H9 (cell line): Measurements from ENCODE around the gene SLC23A1. TPM values are rescaled to one million over a fixed set of nuclear protein-coding genes. Genes with fewer than 3 reads are reported as not detected.

Experiments
- DNase-seq: peaks from one replicate; pipeline ENCODE4 v3.0.0-alpha.2; 2017
- H2AFZ ChIP-seq: one replicate; pipeline ENCODE4 v1.6.1; 2013; ENCODE audit warnings: mild to moderate bottlenecking, low read length, control low read depth, moderate library complexity
- H2AK5ac ChIP-seq: 2 replicates; pipeline ENCODE4 v1.6.1; 2013; ENCODE audit warnings: low read length, control low read depth, mixed read lengths; ENCODE audit not compliant: insufficient read length
- H2BK120ac ChIP-seq: one replicate; pipeline ENCODE4 v1.6.1; 2013; ENCODE audit warnings: low read depth, mild to moderate bottlenecking, low read length, control low read depth, inconsistent platforms; ENCODE audit not compliant: poor library complexity, severe bottlenecking
- H2BK12ac ChIP-seq: 2 replicates; pipeline ENCODE4 v1.6.1; 2013; ENCODE audit warnings: low read length, control low read depth, mixed read lengths, low read depth; ENCODE audit not compliant: insufficient read length
- H2BK15ac ChIP-seq: 2 replicates; pipeline ENCODE4 v1.6.1; 2013; ENCODE audit warnings: low read depth, low read length, control low read depth
- H2BK20ac ChIP-seq: one replicate; pipeline ENCODE4 v1.6.1; 2013; ENCODE audit warnings: low read depth, mild to moderate bottlenecking, low read length, control low read depth, inconsistent platforms; ENCODE audit not compliant: poor library complexity, severe bottlenecking
- H2BK5ac ChIP-seq: 2 replicates; pipeline ENCODE4 v1.6.1; 2013; ENCODE audit warnings: low read length, control low read depth, mixed read lengths; ENCODE audit not compliant: insufficient read length
- H3K14ac ChIP-seq: 2 replicates; pipeline ENCODE4 v1.6.1; 2013; ENCODE audit warnings: low read length, control low read depth; ENCODE audit not compliant: insufficient read depth
- H3K18ac ChIP-seq: 2 replicates; pipeline ENCODE4 v1.6.1; 2013; ENCODE audit warnings: low read depth, mild to moderate bottlenecking, mixed read lengths, low read length, control low read depth; ENCODE audit not compliant: insufficient read length
- H3K23ac ChIP-seq: 2 replicates; pipeline ENCODE4 v1.6.1; 2013; ENCODE audit warnings: low read length, control low read depth, mixed read lengths, low read depth; ENCODE audit not compliant: insufficient read length
- H3K23me2 ChIP-seq: 2 replicates; pipeline ENCODE4 v1.6.1; 2013; ENCODE audit warnings: low read depth, mild to moderate bottlenecking, mixed read lengths, low read length, control low read depth; ENCODE audit not compliant: insufficient read length, poor library complexity, severe bottlenecking
- H3K27ac ChIP-seq: 2 replicates; pipeline ENCODE4 v1.5.1; 2013; ENCODE audit warnings: low read length, control low read depth, mixed read lengths, low read depth; ENCODE audit not compliant: insufficient read length
- H3K27me3 ChIP-seq: 2 replicates; pipeline ENCODE4 v1.6.1; 2013; ENCODE audit warnings: low read length, control low read depth, inconsistent platforms; ENCODE audit not compliant: insufficient read depth
- H3K4ac ChIP-seq: 2 replicates; pipeline ENCODE4 v1.6.1; 2013; ENCODE audit warnings: low read depth, mild to moderate bottlenecking, control low read depth, inconsistent platforms, low read length, moderate library complexity
- H3K4me1 ChIP-seq: 2 replicates; pipeline ENCODE4 v1.6.1; 2013; ENCODE audit warnings: low read length, control low read depth, inconsistent platforms; ENCODE audit not compliant: insufficient read depth
- H3K4me2 ChIP-seq: 2 replicates; pipeline ENCODE4 v1.6.1; 2013; ENCODE audit warnings: low read length, control low read depth, mixed read lengths; ENCODE audit not compliant: insufficient read length, insufficient read depth
- H3K56ac ChIP-seq: 2 replicates; pipeline ENCODE4 v1.6.1; 2013; ENCODE audit warnings: low read depth, mild to moderate bottlenecking, mixed read lengths, low read length, control low read depth; ENCODE audit not compliant: insufficient read length
- H3K79me1 ChIP-seq: 2 replicates; pipeline ENCODE4 v1.6.1; 2013; ENCODE audit warnings: low read depth, mild to moderate bottlenecking, moderate library complexity, low read length, control low read depth, inconsistent platforms; ENCODE audit not compliant: insufficient read depth, poor library complexity, severe bottlenecking
- H3K79me2 ChIP-seq: 2 replicates; pipeline ENCODE4 v1.6.1; 2013; ENCODE audit warnings: low read length, control low read depth, inconsistent platforms; ENCODE audit not compliant: insufficient read depth
- H3K9ac ChIP-seq: 2 replicates; pipeline ENCODE4 v1.6.1; 2013; ENCODE audit warnings: low read length, control low read depth, mixed read lengths; ENCODE audit not compliant: insufficient read length; ENCODE audit errors: extremely low read depth
- H3K9me3 ChIP-seq: one replicate; pipeline ENCODE4 v1.6.1; 2013; ENCODE audit warnings: low read depth, low read length, inconsistent platforms; ENCODE audit not compliant: control insufficient read depth
- H3T11ph ChIP-seq: one replicate; pipeline ENCODE4 v1.6.1; 2013; ENCODE audit warnings: mild to moderate bottlenecking, low read length, control low read depth, inconsistent platforms
- H4K20me1 ChIP-seq: one replicate; pipeline ENCODE4 v1.6.1; 2013; ENCODE audit not compliant: control insufficient read depth, insufficient read length, insufficient read depth
- H4K5ac ChIP-seq: 2 replicates; pipeline ENCODE4 v1.6.1; 2013; ENCODE audit warnings: low read depth, mild to moderate bottlenecking, mixed read lengths, low read length, control low read depth; ENCODE audit not compliant: insufficient read length
- H4K8ac ChIP-seq: replicated peaks from 2 replicates; pipeline ENCODE4 v1.6.1; 2013; ENCODE audit warnings: low read length, control low read depth, mixed read lengths, low read depth; ENCODE audit not compliant: insufficient read length
- H4K91ac ChIP-seq: 2 replicates; pipeline ENCODE4 v1.6.1; 2013; ENCODE audit warnings: low read depth, mild to moderate bottlenecking, moderate library complexity, mixed read lengths, low read length, control low read depth; ENCODE audit not compliant: insufficient read length
- H3K27ac Mint-ChIP-seq, 3 experiments: 2 replicates in 2 of 3; 3 replicates in 1 of 3; pipeline ENCODE4 v1.8.0; 2020 to 2021; ENCODE audit warnings: mixed read lengths in 3 of 3, mild to moderate bottlenecking in 1 of 3, moderate library complexity in 1 of 3
- H3K27me3 Mint-ChIP-seq: 2 replicates; pipeline ENCODE4 v1.8.0; 2021; ENCODE audit warnings: low read depth, mild to moderate bottlenecking, moderate library complexity, mixed read lengths
- H3K36me3 Mint-ChIP-seq, 3 experiments: 2 replicates in 2 of 3; 3 replicates in 1 of 3; pipeline ENCODE4 v1.8.0; 2020 to 2021; ENCODE audit warnings: low read depth in 3 of 3, mixed read lengths in 3 of 3; ENCODE audit not compliant: insufficient read depth in 1 of 3
- H3K4me1 Mint-ChIP-seq, 2 experiments: 2 replicates each; pipeline ENCODE4 v1.8.0; 2020; ENCODE audit warnings: mixed read lengths in 2 of 2
- H3K4me3 Mint-ChIP-seq, 2 experiments: 2 replicates in 1 of 2; 3 replicates in 1 of 2; pipeline ENCODE4 v1.8.0; 2020 to 2021; ENCODE audit warnings: mild to moderate bottlenecking in 2 of 2, mixed read lengths in 2 of 2, moderate library complexity in 1 of 2
- H3K9me3 Mint-ChIP-seq, 2 experiments: 2 replicates in 1 of 2; 3 replicates in 1 of 2; pipeline ENCODE4 v1.8.0; 2020; ENCODE audit warnings: mild to moderate bottlenecking in 2 of 2, mixed read lengths in 2 of 2, moderate library complexity in 1 of 2
- WGBS: extraction: QIAGEN DNeasy Blood & Tissue Kit; methylation state at CpG from one replicate; pipeline ENCODE4 v1.1.7; 2013; ENCODE audit warnings: missing lambda C conversion rate, low lambda C conversion rate, mixed read lengths; ENCODE audit not compliant: insufficient read length; ENCODE audit errors: extremely low coverage; 5-methylcytosine and 5-hydroxymethylcytosine counted together
- total RNA-seq: library from RNA; stranded (reverse); gene quantifications from 2 replicates; pipeline ENCODE4 v1.2.1, GENCODE V29; 2021
- TF ChIP-seq, protein P1 (sequence below): fragments of 200-600 bp; sonication (generic); conservative IDR thresholded peaks from 3 replicates; pipeline ENCODE4 v1.8.0; 2021; ENCODE audit warnings: antibody characterized with exemption, mild to moderate bottlenecking

The SLC23A1 gene
- total RNA-seq, 1 experiment from 2014 or later: not detected

DNA sequence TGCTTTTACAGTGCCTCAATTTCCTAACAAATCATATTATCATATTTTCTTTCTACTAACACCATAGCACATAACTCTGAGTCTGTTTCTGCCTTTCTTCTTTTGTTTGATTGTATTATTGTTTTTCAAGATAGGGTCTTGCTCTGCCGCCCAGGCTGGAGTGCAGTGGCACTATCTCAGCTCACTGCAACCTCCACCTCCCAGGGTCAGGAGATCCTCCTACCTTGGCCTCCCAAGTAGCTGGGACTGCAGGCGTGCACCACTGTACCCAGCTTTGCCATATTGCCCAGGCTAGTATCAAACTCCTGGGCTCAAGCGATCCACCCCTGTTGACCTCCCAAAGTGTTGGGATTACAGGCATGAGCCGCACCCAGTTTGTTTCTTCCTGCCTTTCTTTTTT lies 22.7 kb downstream of the SLC23A1 start:
- H3K4me1 Mint-ChIP-seq: peaks cover 0 to 7% of the 10 kb centered on the region in 2 experiments; a peak in 1 of 4 replicates
- Histone ChIP-seq H3K79me2 (peaks cover 19% of the 10 kb centered on the region; the same call in 1 of the 2 replicates), H4K91ac (no peak overlapping the region), H4K20me1 (no peaks in the 10 kb centered on the region), H2BK120ac (no peak overlapping the region), H2BK15ac (no peak overlapping the region), H3K4me1 (no peaks in the 10 kb centered on the region), H3T11ph (no peak overlapping the region), H2AK5ac (no peak overlapping the region), H4K8ac (no peak overlapping the region), H2BK5ac (no peak overlapping the region), H4K5ac (no peak overlapping the region), H3K79me1 (peaks cover 19% of the 10 kb centered on the region), H3K9ac (no peak overlapping the region), H2BK20ac (no peak overlapping the region), H3K56ac (no peak overlapping the region), H3K4me2 (no peak overlapping the region), H2BK12ac (no peak overlapping the region), H3K9me3 (no peaks in the 10 kb centered on the region), H3K18ac (no peak overlapping the region), H3K4ac (no peak overlapping the region), H3K27me3 (no peaks in the 10 kb centered on the region), H3K14ac (no peak overlapping the region), H3K23ac (no peak overlapping the region), H3K27ac (no peak overlapping the region), H3K23me2 (no peaks in the 10 kb centered on the region), H2AFZ (no peak overlapping the region)
- H3K36me3 Mint-ChIP-seq: peaks cover 24 to 50% (median 42%) of the 10 kb centered on the region in 3 experiments; a peak in 6 of 7 replicates
- TF ChIP-seq, protein P1, sequence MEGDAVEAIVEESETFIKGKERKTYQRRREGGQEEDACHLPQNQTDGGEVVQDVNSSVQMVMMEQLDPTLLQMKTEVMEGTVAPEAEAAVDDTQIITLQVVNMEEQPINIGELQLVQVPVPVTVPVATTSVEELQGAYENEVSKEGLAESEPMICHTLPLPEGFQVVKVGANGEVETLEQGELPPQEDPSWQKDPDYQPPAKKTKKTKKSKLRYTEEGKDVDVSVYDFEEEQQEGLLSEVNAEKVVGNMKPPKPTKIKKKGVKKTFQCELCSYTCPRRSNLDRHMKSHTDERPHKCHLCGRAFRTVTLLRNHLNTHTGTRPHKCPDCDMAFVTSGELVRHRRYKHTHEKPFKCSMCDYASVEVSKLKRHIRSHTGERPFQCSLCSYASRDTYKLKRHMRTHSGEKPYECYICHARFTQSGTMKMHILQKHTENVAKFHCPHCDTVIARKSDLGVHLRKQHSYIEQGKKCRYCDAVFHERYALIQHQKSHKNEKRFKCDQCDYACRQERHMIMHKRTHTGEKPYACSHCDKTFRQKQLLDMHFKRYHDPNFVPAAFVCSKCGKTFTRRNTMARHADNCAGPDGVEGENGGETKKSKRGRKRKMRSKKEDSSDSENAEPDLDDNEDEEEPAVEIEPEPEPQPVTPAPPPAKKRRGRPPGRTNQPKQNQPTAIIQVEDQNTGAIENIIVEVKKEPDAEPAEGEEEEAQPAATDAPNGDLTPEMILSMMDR: no peak
- no CpG with 5 or more reads among the region's 4 CpGs for WGBS
- H3K27me3 Mint-ChIP-seq: no peaks in the 10 kb centered on the region
- no peaks in the 10 kb centered on the region for H3K9me3 Mint-ChIP-seq
- no peak overlapping the region for H3K4me3 Mint-ChIP-seq
- peak overlapping the region in 1 of 3 experiments; percentile 66; a peak in 1 of 7 replicates for H3K27ac Mint-ChIP-seq
- no peak for DNase-seq
